ENCODE data around the gene CCDC178.

Gene CCDC178

GRCh38 chr18:32956591-32957315, 483.8 kb downstream of the CCDC178 start:
- TF ChIP-seq FOXP2 (optimal IDR thresholded peaks at IDR 0.05; ENCODE audit: borderline replicate concordance, extremely low read depth, extremely low read length, insufficient read depth) (no peak), TAF1 (IDR thresholded peaks at IDR 0.05; ENCODE audit: borderline replicate concordance, insufficient read depth, low read length) (no peak), POLR2AphosphoS5 (IDR thresholded peaks at IDR 0.05; ENCODE audit: low read depth, low read length) (no peak), SIN3A (IDR thresholded peaks at IDR 0.05; ENCODE audit: borderline replicate concordance, insufficient read depth, low read length) (no peak)
- TF ChIP-seq, protein P1, sequence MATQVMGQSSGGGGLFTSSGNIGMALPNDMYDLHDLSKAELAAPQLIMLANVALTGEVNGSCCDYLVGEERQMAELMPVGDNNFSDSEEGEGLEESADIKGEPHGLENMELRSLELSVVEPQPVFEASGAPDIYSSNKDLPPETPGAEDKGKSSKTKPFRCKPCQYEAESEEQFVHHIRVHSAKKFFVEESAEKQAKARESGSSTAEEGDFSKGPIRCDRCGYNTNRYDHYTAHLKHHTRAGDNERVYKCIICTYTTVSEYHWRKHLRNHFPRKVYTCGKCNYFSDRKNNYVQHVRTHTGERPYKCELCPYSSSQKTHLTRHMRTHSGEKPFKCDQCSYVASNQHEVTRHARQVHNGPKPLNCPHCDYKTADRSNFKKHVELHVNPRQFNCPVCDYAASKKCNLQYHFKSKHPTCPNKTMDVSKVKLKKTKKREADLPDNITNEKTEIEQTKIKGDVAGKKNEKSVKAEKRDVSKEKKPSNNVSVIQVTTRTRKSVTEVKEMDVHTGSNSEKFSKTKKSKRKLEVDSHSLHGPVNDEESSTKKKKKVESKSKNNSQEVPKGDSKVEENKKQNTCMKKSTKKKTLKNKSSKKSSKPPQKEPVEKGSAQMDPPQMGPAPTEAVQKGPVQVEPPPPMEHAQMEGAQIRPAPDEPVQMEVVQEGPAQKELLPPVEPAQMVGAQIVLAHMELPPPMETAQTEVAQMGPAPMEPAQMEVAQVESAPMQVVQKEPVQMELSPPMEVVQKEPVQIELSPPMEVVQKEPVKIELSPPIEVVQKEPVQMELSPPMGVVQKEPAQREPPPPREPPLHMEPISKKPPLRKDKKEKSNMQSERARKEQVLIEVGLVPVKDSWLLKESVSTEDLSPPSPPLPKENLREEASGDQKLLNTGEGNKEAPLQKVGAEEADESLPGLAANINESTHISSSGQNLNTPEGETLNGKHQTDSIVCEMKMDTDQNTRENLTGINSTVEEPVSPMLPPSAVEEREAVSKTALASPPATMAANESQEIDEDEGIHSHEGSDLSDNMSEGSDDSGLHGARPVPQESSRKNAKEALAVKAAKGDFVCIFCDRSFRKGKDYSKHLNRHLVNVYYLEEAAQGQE (IDR thresholded peaks at IDR 0.05; ENCODE audit: insufficient read depth in 1 of 2, low read depth in 2 of 2, low read length in 2 of 2) = no peak

DNA sequence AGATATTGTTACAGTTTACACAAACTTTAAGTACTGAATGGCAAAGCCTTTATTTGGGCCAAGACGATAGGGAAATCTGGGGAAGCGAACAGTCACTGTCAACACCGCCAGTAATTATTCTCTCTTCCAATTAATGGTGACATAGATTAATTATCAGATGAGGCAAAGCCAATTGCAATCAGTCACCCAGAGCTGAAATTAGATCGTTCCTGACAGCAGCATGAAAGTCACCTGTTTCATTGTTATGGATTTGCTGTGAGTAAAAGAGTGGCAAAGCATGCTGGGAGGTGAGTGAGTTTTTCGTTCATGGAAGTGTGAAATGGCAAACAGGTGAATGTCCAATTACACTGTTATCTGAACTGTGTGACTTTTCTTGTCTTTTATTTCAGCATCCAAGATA, 502.9 kb downstream of the CCDC178 start:
- TF ChIP-seq FOXP2 (optimal IDR thresholded peaks at IDR 0.05; ENCODE audit: borderline replicate concordance, extremely low read depth, extremely low read length, insufficient read depth) (no peak), POLR2AphosphoS5 (IDR thresholded peaks at IDR 0.05; ENCODE audit: low read depth, low read length) (no peak), SIN3A (IDR thresholded peaks at IDR 0.05; ENCODE audit: borderline replicate concordance, insufficient read depth, low read length) (no peak), TAF1 (IDR thresholded peaks at IDR 0.05; ENCODE audit: borderline replicate concordance, insufficient read depth, low read length) (no peak)
- TF ChIP-seq, protein P1 (IDR thresholded peaks at IDR 0.05; ENCODE audit: insufficient read depth in 1 of 2, low read depth in 2 of 2, low read length in 2 of 2) = no peak

DNA sequence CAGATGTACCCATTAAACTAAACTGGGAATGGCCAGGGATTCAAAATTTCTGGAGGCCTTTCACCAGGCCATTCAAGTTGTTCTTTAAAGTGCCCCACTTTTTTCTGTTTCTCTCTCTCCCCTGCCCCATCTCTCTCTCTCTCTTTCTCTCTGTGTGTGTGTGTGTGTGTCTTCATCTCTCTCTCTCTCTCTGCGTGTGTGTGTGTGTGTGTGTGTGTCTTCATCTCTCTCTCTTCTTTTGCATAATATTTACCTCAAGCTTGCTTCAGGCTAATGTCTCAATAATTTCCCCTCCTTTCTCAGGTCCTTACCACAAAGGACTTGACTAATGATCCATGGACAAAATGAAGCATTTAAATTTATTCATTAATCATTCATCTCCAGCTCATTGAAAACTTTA, 503.5 kb downstream of the CCDC178 start:
- TF ChIP-seq FOXP2 (optimal IDR thresholded peaks at IDR 0.05; ENCODE audit: borderline replicate concordance, extremely low read depth, extremely low read length, insufficient read depth) (no peak), POLR2AphosphoS5 (IDR thresholded peaks at IDR 0.05; ENCODE audit: low read depth, low read length) (no peak)
- TF ChIP-seq, protein P1 (IDR thresholded peaks at IDR 0.05; ENCODE audit: insufficient read depth in 1 of 2, low read depth in 2 of 2, low read length in 2 of 2) = no peak

- TF ChIP-seq FOXP2 (optimal IDR thresholded peaks at IDR 0.05; ENCODE audit: borderline replicate concordance, extremely low read depth, extremely low read length, insufficient read depth) (no peak), SIN3A (IDR thresholded peaks at IDR 0.05; ENCODE audit: borderline replicate concordance, insufficient read depth, low read length) (no peak), POLR2AphosphoS5 (IDR thresholded peaks at IDR 0.05; ENCODE audit: low read depth, low read length) (no peak)
- TF ChIP-seq, protein P1 (IDR thresholded peaks at IDR 0.05; ENCODE audit: insufficient read depth in 1 of 2, low read depth in 2 of 2, low read length in 2 of 2) = no peak
These were observed 506.3 kb downstream of the CCDC178 start for GRCh38 chr18:32934201-32934600.
